K562 (cell line): ENCODE measurements around the gene HP1BP3. TPM values are rescaled to one million over a fixed set of nuclear protein-coding genes. Genes with fewer than 3 reads are reported as not detected.

Experiments
- ATF1 ChIP-seq, 2 experiments: fragments of 450-650 bp in 1 of 2; IDR thresholded peaks; 2 replicates each; pipeline ENCODE4 v1.6.1; 2016; ENCODE audit warnings: missing compliant biosample characterization in 1 of 2, missing genetic modification characterization in 1 of 2
- MAZ ChIP-seq, 2 experiments: fragments of 450-650 bp in 1 of 2; sonication (generic) in 1 of 2; formaldehyde crosslinking; IDR thresholded peaks in 1 of 2; conservative IDR thresholded peaks in 1 of 2; 2 replicates each; pipeline versions ENCODE4 v1.4.0 to v1.5.0; 2020; ENCODE audit warnings: mild to moderate bottlenecking in 1 of 2, missing genetic modification reagents in 1 of 2
- SRSF1 ChIP-seq: fragments of 200-400 bp; formaldehyde crosslinking; IDR thresholded peaks from 2 replicates; pipeline ENCODE4 v1.6.1; 2017; ENCODE audit warnings: mild to moderate bottlenecking, low read depth, low read length, moderate library complexity
- TCF7L2 ChIP-seq: fragments of 150-350 bp; IDR thresholded peaks from 2 replicates; pipeline ENCODE4 v1.6.1; 2016; ENCODE audit warnings: low read depth, mild to moderate bottlenecking, low read length, moderate library complexity
- ZNF165 ChIP-seq: fragments of 250-450 bp; sonication (Bioruptor Pico); IDR thresholded peaks from 2 replicates; pipeline ENCODE4 v1.4.0; 2020; ENCODE audit warnings: borderline replicate concordance
- ZNF239 ChIP-seq: fragments of 250-450 bp; sonication (Bioruptor Pico); IDR thresholded peaks from 2 replicates; pipeline ENCODE4 v1.4.0; 2020; ENCODE audit warnings: mild to moderate bottlenecking
- ZNF57 ChIP-seq: fragments of 450-650 bp; formaldehyde crosslinking; IDR thresholded peaks from 2 replicates; pipeline ENCODE4 v1.4.0; 2020; ENCODE audit warnings: mild to moderate bottlenecking, moderate library complexity
- polyA plus RNA-seq, 8 experiments: library from polyadenylated mRNA; depleted of rRNA in 4 of 8; stranded (reverse) in 5 of 8; unstranded in 3 of 8; fragments of >200 nt; fragmentation: Nextera tagmentation in 2 of 8; fragmentation: Illumina TruSeq in 1 of 8; extraction: Ambion mirVana in 2 of 8; extraction: Trizol in 1 of 8; gene quantifications; 2 replicates each; pipeline versions ENCODE4 v1.2.1 to v1.2.3, GENCODE V29; 2011 to 2014; ENCODE audit warnings: inconsistent platforms in 1 of 8, missing spikeins in 1 of 8
- total RNA-seq, 7 experiments: library from RNA; depleted of rRNA in 6 of 7; stranded (reverse); fragments of >200 nt in 6 of 7; fragmentation: Illumina TruSeq in 2 of 7; extraction: Trizol in 2 of 7; gene quantifications; 2 replicates each; pipeline versions ENCODE4 v1.2.1 to v1.2.3, GENCODE V29; 2011 to 2021; ENCODE audit warnings: low replicate concordance in 1 of 7
- TF ChIP-seq, protein P1 (sequence below): fragments of 450-650 bp; formaldehyde crosslinking; IDR thresholded peaks from 2 replicates; pipeline ENCODE4 v1.4.0; 2022; ENCODE audit warnings: missing genetic modification characterization
- TF ChIP-seq, protein P2 (sequence below): fragments of 200-800 bp; sonication (Bioruptor generic); IDR thresholded peaks from 2 replicates; pipeline ENCODE4 v1.6.1; 2017; ENCODE audit warnings: missing genetic modification characterization, missing compliant biosample characterization
- TF ChIP-seq, protein P3 (sequence below): fragments of 250-450 bp; sonication (Bioruptor Pico); IDR thresholded peaks from 2 replicates; pipeline ENCODE4 v1.8.0; 2022; ENCODE audit warnings: moderate library complexity, mild to moderate bottlenecking, inconsistent platforms

The HP1BP3 gene
- total and polyA plus RNA-seq, 9 of the 15 experiments (the other 6 are each of a cell fraction or from before 2014, with no cell fraction given) = 57.3 to 513 (median 240) TPM

DNA sequence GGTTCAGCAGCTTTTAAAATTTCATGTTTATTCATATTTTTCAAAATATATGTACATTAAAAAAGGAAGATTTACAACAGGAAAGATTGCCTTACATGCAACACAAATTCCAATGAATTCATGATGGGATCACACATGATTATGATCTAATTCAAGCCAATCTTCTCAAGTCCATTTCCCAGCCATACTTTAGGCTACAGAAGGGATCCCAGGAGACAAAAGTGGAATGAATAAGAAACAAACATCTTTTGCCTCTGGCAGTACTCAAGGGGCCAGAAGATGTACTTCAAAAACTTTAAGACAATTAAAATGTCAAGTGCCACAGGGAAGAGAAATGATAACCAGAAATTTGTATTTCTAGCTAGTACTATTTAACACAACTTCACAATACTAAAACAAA is 44.4 kb downstream of the HP1BP3 start (continued):
- TF ChIP-seq, protein P1, sequence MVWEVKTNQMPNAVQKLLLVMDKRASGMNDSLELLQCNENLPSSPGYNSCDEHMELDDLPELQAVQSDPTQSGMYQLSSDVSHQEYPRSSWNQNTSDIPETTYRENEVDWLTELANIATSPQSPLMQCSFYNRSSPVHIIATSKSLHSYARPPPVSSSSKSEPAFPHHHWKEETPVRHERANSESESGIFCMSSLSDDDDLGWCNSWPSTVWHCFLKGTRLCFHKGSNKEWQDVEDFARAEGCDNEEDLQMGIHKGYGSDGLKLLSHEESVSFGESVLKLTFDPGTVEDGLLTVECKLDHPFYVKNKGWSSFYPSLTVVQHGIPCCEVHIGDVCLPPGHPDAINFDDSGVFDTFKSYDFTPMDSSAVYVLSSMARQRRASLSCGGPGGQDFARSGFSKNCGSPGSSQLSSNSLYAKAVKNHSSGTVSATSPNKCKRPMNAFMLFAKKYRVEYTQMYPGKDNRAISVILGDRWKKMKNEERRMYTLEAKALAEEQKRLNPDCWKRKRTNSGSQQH = no peak
- TF ChIP-seq MAZ (CRISPR knock-in tag; conservative IDR thresholded peaks at IDR 0.05 in 1 of 2, IDR thresholded peaks at IDR 0.05 in 1 of 2) (no peak), SRSF1 (no peak), ZNF165 (CRISPR knock-in tag) (no peak), TCF7L2 (no peak), ZNF239 (CRISPR knock-in tag) (no peak), ATF1 (CRISPR knock-in tag; IDR thresholded peaks at IDR 0.05) (no peak), ATF1 (tag; IDR thresholded peaks at IDR 0.05) (no peak), ZNF57 (CRISPR knock-in tag) (no peak)
- TF ChIP-seq, protein P2, sequence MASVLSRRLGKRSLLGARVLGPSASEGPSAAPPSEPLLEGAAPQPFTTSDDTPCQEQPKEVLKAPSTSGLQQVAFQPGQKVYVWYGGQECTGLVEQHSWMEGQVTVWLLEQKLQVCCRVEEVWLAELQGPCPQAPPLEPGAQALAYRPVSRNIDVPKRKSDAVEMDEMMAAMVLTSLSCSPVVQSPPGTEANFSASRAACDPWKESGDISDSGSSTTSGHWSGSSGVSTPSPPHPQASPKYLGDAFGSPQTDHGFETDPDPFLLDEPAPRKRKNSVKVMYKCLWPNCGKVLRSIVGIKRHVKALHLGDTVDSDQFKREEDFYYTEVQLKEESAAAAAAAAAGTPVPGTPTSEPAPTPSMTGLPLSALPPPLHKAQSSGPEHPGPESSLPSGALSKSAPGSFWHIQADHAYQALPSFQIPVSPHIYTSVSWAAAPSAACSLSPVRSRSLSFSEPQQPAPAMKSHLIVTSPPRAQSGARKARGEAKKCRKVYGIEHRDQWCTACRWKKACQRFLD (CRISPR knock-in tag) = no peak
- TF ChIP-seq, protein P3, sequence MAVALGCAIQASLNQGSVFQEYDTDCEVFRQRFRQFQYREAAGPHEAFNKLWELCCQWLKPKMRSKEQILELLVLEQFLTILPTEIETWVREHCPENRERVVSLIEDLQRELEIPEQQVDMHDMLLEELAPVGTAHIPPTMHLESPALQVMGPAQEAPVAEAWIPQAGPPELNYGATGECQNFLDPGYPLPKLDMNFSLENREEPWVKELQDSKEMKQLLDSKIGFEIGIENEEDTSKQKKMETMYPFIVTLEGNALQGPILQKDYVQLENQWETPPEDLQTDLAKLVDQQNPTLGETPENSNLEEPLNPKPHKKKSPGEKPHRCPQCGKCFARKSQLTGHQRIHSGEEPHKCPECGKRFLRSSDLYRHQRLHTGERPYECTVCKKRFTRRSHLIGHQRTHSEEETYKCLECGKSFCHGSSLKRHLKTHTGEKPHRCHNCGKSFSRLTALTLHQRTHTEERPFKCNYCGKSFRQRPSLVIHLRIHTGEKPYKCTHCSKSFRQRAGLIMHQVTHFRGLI (CRISPR knock-in tag) = no peak
